GM13976 (cell line): ENCODE results near the gene ELOVL5.

Source experiments
- DNase-seq: peaks from one replicate; pipeline ENCODE4 v3.0.0; 2012; ENCODE audit warnings: low spot score
- CTCF ChIP-seq: IDR thresholded peaks from 2 replicates; pipeline ENCODE4 v1.5.1; 2012; ENCODE audit warnings: borderline replicate concordance, mild to moderate bottlenecking; ENCODE audit not compliant: insufficient read depth; ENCODE audit errors: extremely low read depth, missing control alignments, control extremely low read depth
- in situ Hi-C: fragments of 300-500 bp; cut with MboI; formaldehyde crosslinking; loops from one replicate; pipeline ENCODE4 v1.12.0; 2022; ENCODE audit warnings: low sequenced_read_pairs, mixed read lengths, inconsistent platforms; ENCODE audit not compliant: unreplicated experiment

The ELOVL5 gene

GRCh38 chr6:53258774-53259155 is 90.0 kb downstream of the ELOVL5 start:
- no peak for TF ChIP-seq CTCF
- in situ Hi-C loops: no loop called here
- no peak for DNase-seq

- no peak for DNase-seq
- in situ Hi-C loops: no loop called here
- TF ChIP-seq CTCF: no peak
Observed at GRCh38 chr6:53258076-53258773, 90.5 kb downstream of the ELOVL5 start.

DNA sequence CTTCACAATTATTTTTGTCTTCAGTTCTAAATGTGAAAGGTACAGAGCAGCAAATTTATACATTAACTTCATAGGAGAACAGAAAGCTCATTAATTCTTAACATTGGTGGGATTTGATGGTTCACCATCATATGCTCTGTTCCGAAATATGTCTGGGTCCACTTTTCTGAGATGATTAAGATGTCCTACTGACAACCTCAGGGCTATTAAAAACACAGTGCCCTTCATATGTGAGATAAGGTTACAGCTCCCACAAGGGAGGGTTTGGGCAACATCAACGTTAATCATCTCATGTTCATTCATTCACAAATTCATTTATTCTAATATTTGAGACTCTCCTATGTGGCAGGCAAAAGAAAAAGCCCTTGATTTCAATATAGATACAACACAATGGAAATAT is 91.2 kb downstream of the ELOVL5 start:
- no peak for DNase-seq
- TF ChIP-seq CTCF: no peak
- in situ Hi-C loops: no loop called here

- DNase-seq: no peak
- no peak for TF ChIP-seq CTCF
- in situ Hi-C loops: no loop called here
Observed at GRCh38 chr6:53257001-53257400, 91.7 kb downstream of the ELOVL5 start.

GRCh38 chr6:53252177-53252692 is 96.5 kb downstream of the ELOVL5 start:
- DNase-seq: no peak
- no peak for TF ChIP-seq CTCF
- in situ Hi-C loops: no loop called here

DNA sequence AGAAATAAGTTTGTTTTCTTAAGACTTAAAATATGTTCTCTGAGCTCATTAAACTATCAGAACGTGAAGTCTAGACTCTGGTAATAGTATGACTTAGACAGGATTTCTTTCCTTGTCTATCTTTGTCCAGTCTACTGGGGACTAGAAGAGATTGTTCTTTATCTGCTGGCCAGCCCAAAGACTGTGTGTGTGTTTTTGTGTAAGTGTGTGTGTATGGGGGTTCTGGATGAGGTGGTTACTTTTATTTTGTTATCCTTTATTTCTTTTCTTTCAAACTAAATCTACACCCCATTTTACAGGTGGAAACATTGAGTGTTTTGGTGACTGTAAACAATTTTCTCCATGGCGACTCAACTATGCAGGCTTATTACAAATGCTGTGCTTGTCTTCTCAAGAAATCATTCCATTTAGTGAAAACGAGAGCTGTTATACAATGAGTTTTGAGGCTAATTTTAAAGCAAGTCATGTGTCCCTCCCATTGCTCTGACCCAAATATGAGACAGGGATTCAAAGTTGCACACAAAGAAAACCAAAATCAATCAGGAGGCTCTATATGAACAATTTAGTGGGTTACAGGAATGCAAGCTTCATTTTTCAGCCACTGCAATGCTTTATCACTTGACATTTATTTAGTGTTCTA is 97.6 kb downstream of the ELOVL5 start:
- in situ Hi-C loops: no loop called here
- TF ChIP-seq CTCF: no peak
- no peak for DNase-seq
